Duodenal mucosa (tissue), 2 donors: ENCODE data around the gene STK4.

ENCODE experiments used
- H3K27ac ChIP-seq: one replicate; pipeline ENCODE4 v1.7.0; 2013; ENCODE audit warnings: low read depth, low read length
- H3K27me3 ChIP-seq, 2 donors: one replicate each; pipeline ENCODE4 v1.7.0; 2013; ENCODE audit warnings: low read length in 2 of 2, control low read depth in 1 of 2; ENCODE audit not compliant: insufficient read depth in 2 of 2, control insufficient read depth in 1 of 2
- H3K36me3 ChIP-seq, 2 donors: one replicate each; pipeline ENCODE4 v1.7.0; 2013; ENCODE audit warnings: low read length in 2 of 2, control low read depth in 1 of 2; ENCODE audit not compliant: insufficient read depth in 2 of 2, control insufficient read depth in 1 of 2
- H3K4me1 ChIP-seq, 2 donors: one replicate each; pipeline ENCODE4 v1.7.0; 2013; ENCODE audit warnings: low read length in 2 of 2, control low read depth in 1 of 2; ENCODE audit not compliant: insufficient read depth in 2 of 2, control insufficient read depth in 1 of 2
- H3K4me3 ChIP-seq, 2 donors: one replicate each; pipeline ENCODE4 v1.7.0; 2013; ENCODE audit warnings: low read length in 2 of 2, low read depth in 1 of 2
- H3K9ac ChIP-seq, 2 donors: one replicate each; pipeline ENCODE4 v1.7.0; 2013; ENCODE audit warnings: low read length in 2 of 2, low read depth in 1 of 2
- H3K9me3 ChIP-seq, 2 donors: one replicate each; pipeline ENCODE4 v1.7.0; 2013; ENCODE audit warnings: low read length in 2 of 2, control low read depth in 1 of 2; ENCODE audit not compliant: control insufficient read depth in 1 of 2

Gene STK4

GRCh38 chr20:45047581-45048119, 81.3 kb downstream of the STK4 start:
- no peak overlapping the region for H3K27ac ChIP-seq
- H3K9ac ChIP-seq, result no peak overlapping the region
- H3K9me3 ChIP-seq, result no peaks in the 10 kb centered on the region
- no peaks in the 10 kb centered on the region for H3K27me3 ChIP-seq
- peaks cover 0 to 2% of the 10 kb centered on the region in 2 donors for H3K36me3 ChIP-seq
- peaks cover 0 to 2% of the 10 kb centered on the region in 2 donors for H3K4me1 ChIP-seq
- H3K4me3 ChIP-seq, result no peak overlapping the region

GRCh38 chr20:45049438-45049837, 83.1 kb downstream of the STK4 start:
- no peak overlapping the region for H3K27ac ChIP-seq
- no peak overlapping the region for H3K9ac ChIP-seq
- peaks cover 0 to 12% of the 10 kb centered on the region in 2 donors for H3K4me1 ChIP-seq
- H3K36me3 ChIP-seq, result peaks cover 0 to 10% of the 10 kb centered on the region in 2 donors
- no peak overlapping the region for H3K4me3 ChIP-seq
- no peaks in the 10 kb centered on the region for H3K27me3 ChIP-seq
- H3K9me3 ChIP-seq, result no peaks in the 10 kb centered on the region

GRCh38 chr20:45049904-45050471, 83.7 kb downstream of the STK4 start:
- no peak overlapping the region for H3K27ac ChIP-seq
- no peak overlapping the region for H3K4me3 ChIP-seq
- H3K9ac ChIP-seq, result no peak overlapping the region
- peaks cover 0 to 12% of the 10 kb centered on the region in 2 donors for H3K4me1 ChIP-seq
- H3K27me3 ChIP-seq, result no peaks in the 10 kb centered on the region
- H3K36me3 ChIP-seq, result peaks cover 4 to 10% of the 10 kb centered on the region in 2 donors
- H3K9me3 ChIP-seq, result no peaks in the 10 kb centered on the region

- no peak overlapping the region for H3K9ac ChIP-seq
These were observed 85.1 kb downstream of the STK4 start for GRCh38 chr20:45051204-45052060.

GRCh38 chr20:45052698-45053429, 86.6 kb downstream of the STK4 start:
- Histone ChIP-seq H3K36me3 (peaks cover 11 to 19% of the 10 kb centered on the region in 2 donors), H3K27me3 (no peaks in the 10 kb centered on the region), H3K4me1 (peaks cover 0 to 12% of the 10 kb centered on the region in 2 donors), H3K4me3 (no peak overlapping the region), H3K9me3 (no peaks in the 10 kb centered on the region), H3K9ac (no peak overlapping the region), H3K27ac (no peak overlapping the region)

More at GRCh38 chr20:45051204-45052060, 85.1 kb downstream of the STK4 start:
- Histone ChIP-seq H3K27ac (no peak overlapping the region), H3K4me1 (peaks cover 0 to 12% of the 10 kb centered on the region in 2 donors), H3K9me3 (no peaks in the 10 kb centered on the region), H3K36me3 (peaks cover 4 to 10% of the 10 kb centered on the region in 2 donors), H3K4me3 (no peak overlapping the region), H3K27me3 (no peaks in the 10 kb centered on the region)

GRCh38 chr20:45053430-45054351, 87.4 kb downstream of the STK4 start:
- Histone ChIP-seq H3K4me1 (peaks cover 0 to 12% of the 10 kb centered on the region in 2 donors), H3K27ac (no peak overlapping the region), H3K9ac (no peak overlapping the region), H3K4me3 (no peak overlapping the region), H3K9me3 (no peaks in the 10 kb centered on the region), H3K36me3 (peaks cover 11 to 19% of the 10 kb centered on the region in 2 donors), H3K27me3 (no peaks in the 10 kb centered on the region)

GRCh38 chr20:45055056-45055455, 88.7 kb downstream of the STK4 start:
- H3K4me1 ChIP-seq, result peaks cover 0 to 12% of the 10 kb centered on the region in 2 donors

GRCh38 chr20:45056473-45057173, 90.3 kb downstream of the STK4 start:
- H3K9me3 ChIP-seq, result no peaks in the 10 kb centered on the region
- no peaks in the 10 kb centered on the region for H3K27me3 ChIP-seq
- no peak overlapping the region for H3K27ac ChIP-seq
- H3K4me1 ChIP-seq, result peaks cover 0 to 12% of the 10 kb centered on the region in 2 donors
- no peak overlapping the region for H3K9ac ChIP-seq
- H3K4me3 ChIP-seq, result no peak overlapping the region
- peaks cover 11 to 23% of the 10 kb centered on the region in 2 donors for H3K36me3 ChIP-seq

More at GRCh38 chr20:45055056-45055455, 88.7 kb downstream of the STK4 start:
- Histone ChIP-seq H3K9ac (no peak overlapping the region), H3K4me3 (no peak overlapping the region), H3K27ac (no peak overlapping the region), H3K36me3 (peaks cover 11 to 19% of the 10 kb centered on the region in 2 donors), H3K9me3 (no peaks in the 10 kb centered on the region), H3K27me3 (no peaks in the 10 kb centered on the region)
